ENCODE results near the gene IRGQ. TPM values are rescaled to one million over a fixed set of nuclear protein-coding genes. Genes with fewer than 3 reads are reported as not detected.
A peak's percentile ranks its signal among the peaks of the same experiment; 100 is the strongest.

IRGQ gene
- total RNA-seq, 2 experiments from 2014 or later, result 17.1 to 17.9 TPM

GRCh38 chr19:43622070-43622469, 26.1 kb upstream of the IRGQ start:
- Mint-ChIP-seq H3K4me3 (no peak overlapping the region), H3K27ac (no peak overlapping the region), H3K27me3 (peaks cover 5% of the 10 kb centered on the region), H3K36me3 (ENCODE audit: low read depth) (peaks cover 3% of the 10 kb centered on the region), H3K4me1 (ENCODE audit: low read depth) (peaks cover 28% of the 10 kb centered on the region), H3K9me3 (no peaks in the 10 kb centered on the region)
- CTCF ChIA-PET, result interaction anchor here (0.6 to 1.0 kb wide), 2 partner anchors 28 to 67 kb away, joined by 3 to 4 read pairs; no protein-coding TSS in a partner anchor
- intact Hi-C loops (cut with micrococcal nuclease), result no loop called here
- no peak for TF ChIP-seq CTCF (IDR thresholded peaks at IDR 0.05)
- no peak for ATAC-seq
- POLR2A ChIA-PET, result no interaction called here
- DNase-seq, result no peak

- Mint-ChIP-seq H3K9me3 (no peaks in the 10 kb centered on the region), H3K4me3 (peak overlapping the region; percentile 96), H3K27ac (peak overlapping the region; percentile 99), H3K4me1 (ENCODE audit: low read depth) (peaks cover 32% of the 10 kb centered on the region), H3K36me3 (ENCODE audit: low read depth) (peaks cover 3% of the 10 kb centered on the region), H3K27me3 (no peaks in the 10 kb centered on the region)
- TF ChIP-seq CTCF (IDR thresholded peaks at IDR 0.05), result no peak
- peak; percentile 95 for DNase-seq
- POLR2A ChIA-PET, result interaction anchor here (0.6 to 1.6 kb wide), 3 partner anchors 9 to 26 kb away, joined by 3 to 4 read pairs (median 3); no protein-coding TSS in a partner anchor
- peak; percentile 1 for ATAC-seq
- CTCF ChIA-PET, result interaction anchor here (1.2 kb wide), 1 partner anchor 65 kb away, joined by 3 read pairs; no protein-coding TSS in a partner anchor
- intact Hi-C loops (cut with micrococcal nuclease), result no loop called here
These were observed 24.4 kb upstream of the IRGQ start for GRCh38 chr19:43620061-43621001.

- peak within 1 kb of the TSS; percentile 99 for H3K27ac Mint-ChIP-seq
- peak; percentile 89 for ATAC-seq
- H3K27me3 Mint-ChIP-seq, result no peaks in the 10 kb centered on the region
- ChIA-PET CTCF (interaction anchor here (1.2 kb wide), 1 partner anchor 64 kb away, joined by 3 read pairs; no protein-coding TSS in a partner anchor), POLR2A (interaction anchor here (0.6 to 1.6 kb wide), 3 partner anchors 10 to 25 kb away, joined by 3 to 4 read pairs (median 3); no protein-coding TSS in a partner anchor)
- H3K36me3 Mint-ChIP-seq (ENCODE audit: low read depth), result peaks cover 3% of the 10 kb centered on the region
- peak within 1 kb of the TSS; percentile 96 for H3K4me3 Mint-ChIP-seq
- peaks cover 27% of the 10 kb centered on the region for H3K4me1 Mint-ChIP-seq (ENCODE audit: low read depth)
- DNase-seq, result peak; percentile 90
- intact Hi-C loops (cut with micrococcal nuclease), result no loop called here
- no peaks in the 10 kb centered on the region for H3K9me3 Mint-ChIP-seq
- no peak for TF ChIP-seq CTCF (IDR thresholded peaks at IDR 0.05)
These were observed 23.5 kb upstream of the IRGQ start, which contains the start of gene ZNF428 for GRCh38 chr19:43619262-43620060. Gene ZNF428 (minus strand): TSS chr19:43619629. CDS start chr19:43614304, 5,325 bp downstream.

- intact Hi-C loops (cut with micrococcal nuclease), result no loop called here
- peak overlapping the region; percentile 99 for H3K27ac Mint-ChIP-seq
- peaks cover 25% of the 10 kb centered on the region for H3K4me1 Mint-ChIP-seq (ENCODE audit: low read depth)
- ChIA-PET CTCF (interaction anchor here (0.8 kb wide), 1 partner anchor 24 kb away, joined by 5 read pairs; no protein-coding TSS in a partner anchor), POLR2A (interaction anchor here (0.7 to 1.1 kb wide), 2 partner anchors 11 to 13 kb away, joined by 3 to 4 read pairs; no protein-coding TSS in a partner anchor)
- H3K27me3 Mint-ChIP-seq, result no peaks in the 10 kb centered on the region
- ATAC-seq (peak; percentile 65), DNase-seq (peak; percentile 84)
- no peaks in the 10 kb centered on the region for H3K9me3 Mint-ChIP-seq
- peak overlapping the region; percentile 96 for H3K4me3 Mint-ChIP-seq
- peaks cover 3% of the 10 kb centered on the region for H3K36me3 Mint-ChIP-seq (ENCODE audit: low read depth)
- TF ChIP-seq CTCF (IDR thresholded peaks at IDR 0.05), result no peak
These were observed 23.0 kb upstream of the IRGQ start for GRCh38 chr19:43618921-43619261.

Data from activated CD8-positive, alpha-beta T cell treated with anti-CD3 and anti-CD28 coated beads for 36 hours (primary cell).